Measurements from ENCODE around the gene FBLN2.

Gene FBLN2

DNA sequence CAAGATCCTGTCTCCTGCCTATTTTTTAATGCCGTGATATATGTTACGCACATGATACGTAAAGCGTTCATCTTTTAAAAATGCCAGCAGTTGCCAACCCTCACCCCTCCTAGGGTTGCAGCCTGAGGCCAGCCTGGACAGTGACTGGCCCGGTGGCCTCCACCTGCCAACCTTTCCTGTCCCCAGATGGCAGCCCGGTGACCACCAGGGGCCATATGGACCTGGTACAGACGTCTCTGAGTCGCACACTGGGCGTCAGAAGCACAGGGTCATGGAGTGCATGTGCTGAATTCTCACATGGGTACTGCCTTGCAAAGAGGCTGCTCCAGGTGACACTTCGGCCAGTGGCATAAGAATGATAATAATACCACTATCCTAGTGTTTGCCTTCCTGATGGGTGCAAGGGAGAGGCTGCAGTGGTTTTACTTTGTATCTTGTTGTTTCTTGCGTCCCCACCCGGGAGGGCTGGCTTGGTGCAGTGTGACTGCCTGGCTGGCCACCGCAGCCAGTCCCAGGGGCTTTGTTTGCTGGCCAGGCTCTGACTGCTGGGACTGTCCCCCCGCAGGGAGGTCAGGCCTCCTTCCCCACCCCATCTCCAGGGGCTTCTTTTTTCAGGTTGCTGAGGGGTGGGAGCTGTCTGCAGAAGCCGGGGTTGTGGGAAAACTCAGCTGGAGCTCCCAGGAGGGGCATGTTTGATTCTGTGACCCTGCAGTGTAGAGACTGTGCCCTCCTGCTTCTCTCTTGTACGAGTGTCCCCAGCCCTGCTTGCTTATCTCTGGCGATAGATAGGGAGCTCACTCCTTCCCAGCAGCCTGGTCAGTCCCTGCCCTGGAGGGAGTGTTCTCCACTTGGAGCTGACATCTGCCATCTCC lies 16.9 kb downstream of the FBLN2 start:
- DNase-seq (ENCODE audit: low read depth) = no peak
- H3K4me3 ChIP-seq (ENCODE audit: control insufficient read depth, low read depth, low read length) = no peak overlapping the region
- no peak for TF ChIP-seq CTCF (IDR thresholded peaks at IDR 0.05; ENCODE audit: control insufficient read depth, insufficient read depth, low read depth, low read length, missing control alignments)

GRCh38 chr3:13566453-13566748 lies 17.5 kb downstream of the FBLN2 start:
- H3K4me3 ChIP-seq (ENCODE audit: control insufficient read depth, low read depth, low read length) = no peak overlapping the region
- TF ChIP-seq CTCF (IDR thresholded peaks at IDR 0.05; ENCODE audit: control insufficient read depth, insufficient read depth, low read depth, low read length, missing control alignments) = no peak
- DNase-seq (ENCODE audit: low read depth) = no peak

GRCh38 chr3:13566769-13567310 lies 17.9 kb downstream of the FBLN2 start:
- H3K4me3 ChIP-seq (ENCODE audit: control insufficient read depth, low read depth, low read length) = no peak overlapping the region
- no peak for TF ChIP-seq CTCF (IDR thresholded peaks at IDR 0.05; ENCODE audit: control insufficient read depth, insufficient read depth, low read depth, low read length, missing control alignments)
- DNase-seq (ENCODE audit: low read depth) = no peak

DNA sequence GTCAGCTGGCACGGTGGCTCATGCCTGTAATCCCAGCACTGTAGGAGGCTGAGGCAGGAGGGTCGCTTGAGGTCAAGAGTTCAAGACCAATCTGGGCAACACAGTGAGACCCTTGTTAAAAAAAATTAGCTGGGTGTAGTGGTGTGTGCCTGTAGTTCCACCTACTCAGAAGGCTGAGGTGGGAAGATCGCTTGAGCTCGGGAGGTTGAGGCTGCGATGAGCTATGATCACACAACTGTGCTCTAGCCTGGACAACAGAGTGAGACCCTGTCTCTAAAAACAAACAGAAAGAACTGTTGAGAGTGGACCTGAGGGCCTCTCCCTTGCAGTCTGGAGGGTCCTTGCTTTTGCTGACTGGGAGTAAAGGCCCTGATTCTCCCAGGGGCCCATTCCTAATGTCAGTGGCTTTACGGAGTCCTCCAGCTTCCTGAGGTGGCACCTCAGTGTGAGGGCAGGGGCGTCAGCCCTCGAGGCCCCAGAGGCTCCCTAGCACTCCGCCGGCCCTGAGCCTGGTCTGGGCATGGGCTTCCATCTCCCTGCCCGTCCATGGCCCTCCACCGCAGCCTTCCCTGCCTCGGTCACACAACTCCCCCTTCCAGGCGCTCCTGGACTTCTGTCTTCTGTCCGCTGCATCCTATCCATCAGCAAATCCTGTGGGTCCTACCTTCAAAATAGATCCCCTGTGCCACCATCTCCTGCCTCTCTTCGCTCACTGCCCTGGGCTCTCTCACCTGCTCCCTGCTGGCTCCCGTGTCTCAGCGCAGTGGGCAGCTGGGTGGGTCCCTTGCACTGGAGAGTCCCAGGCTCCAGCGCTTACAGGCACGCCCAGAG lies 19.0 kb downstream of the FBLN2 start:
- TF ChIP-seq CTCF (IDR thresholded peaks at IDR 0.05; ENCODE audit: control insufficient read depth, insufficient read depth, low read depth, low read length, missing control alignments) = no peak
- H3K4me3 ChIP-seq (ENCODE audit: control insufficient read depth, low read depth, low read length) = no peak overlapping the region
- DNase-seq (ENCODE audit: low read depth) = no peak

DNA sequence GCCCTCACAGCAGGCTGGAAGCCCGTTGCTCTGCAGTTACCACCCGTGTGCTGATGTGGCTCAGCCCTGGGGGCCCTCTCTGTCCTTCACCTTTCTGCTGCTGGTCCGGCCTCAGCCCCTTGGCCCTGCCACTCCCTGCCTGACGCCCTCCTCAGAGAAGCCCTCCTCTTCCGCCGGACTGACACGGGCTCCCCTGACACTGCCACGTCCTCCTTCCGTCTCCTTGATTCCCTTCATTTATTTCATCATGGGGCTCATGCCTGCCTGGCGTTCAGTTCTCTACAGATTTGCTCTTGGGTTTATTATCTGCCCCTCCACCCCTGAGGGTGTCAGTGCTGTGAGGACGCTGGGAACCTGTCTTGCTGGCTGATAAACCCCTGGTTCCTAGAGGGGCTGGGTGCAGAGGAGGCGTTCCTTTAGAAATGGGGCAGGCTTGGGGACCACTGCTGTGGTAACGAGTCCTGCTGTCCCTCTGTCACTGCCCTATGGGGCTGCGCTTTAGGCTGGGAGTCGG lies 19.6 kb downstream of the FBLN2 start:
- DNase-seq (ENCODE audit: low read depth) = no peak
- TF ChIP-seq CTCF (IDR thresholded peaks at IDR 0.05; ENCODE audit: control insufficient read depth, insufficient read depth, low read depth, low read length, missing control alignments) = no peak
- no peak overlapping the region for H3K4me3 ChIP-seq (ENCODE audit: control insufficient read depth, low read depth, low read length)

DNA sequence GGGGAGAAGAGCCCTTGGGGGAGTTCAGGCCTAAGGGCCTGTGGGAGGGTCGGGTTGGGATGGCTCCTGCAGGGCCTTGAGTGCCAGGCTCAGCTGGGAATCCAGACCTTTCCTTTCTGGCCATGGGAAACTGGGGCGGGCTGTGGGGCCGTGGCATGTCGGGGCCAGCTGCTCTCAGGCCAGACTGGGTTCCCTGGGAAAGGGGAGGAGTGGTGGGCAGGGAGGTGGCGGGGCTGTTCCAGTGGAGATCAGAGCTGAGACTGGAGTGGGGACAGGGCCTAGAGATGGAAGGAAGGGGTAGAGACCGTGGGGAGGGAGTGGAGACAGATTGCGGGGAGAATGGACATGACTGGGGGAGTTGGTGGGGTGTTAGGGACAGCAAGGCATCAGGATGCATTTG lies 20.3 kb downstream of the FBLN2 start:
- H3K4me3 ChIP-seq (ENCODE audit: control insufficient read depth, low read depth, low read length) = no peak overlapping the region
- no peak for TF ChIP-seq CTCF (IDR thresholded peaks at IDR 0.05; ENCODE audit: control insufficient read depth, insufficient read depth, low read depth, low read length, missing control alignments)
- no peak for DNase-seq (ENCODE audit: low read depth)

Measured in AG09309 (cell line).